Stimulated activated naive CD4-positive, alpha-beta T cell (primary cell): ENCODE results near the gene ZBTB17.

Experiments used
- DNase-seq, 6 experiments: peaks; one replicate each; lab custom pipeline; 2025; lab: John Stamatoyannopoulos, UW

ZBTB17 gene

DNA sequence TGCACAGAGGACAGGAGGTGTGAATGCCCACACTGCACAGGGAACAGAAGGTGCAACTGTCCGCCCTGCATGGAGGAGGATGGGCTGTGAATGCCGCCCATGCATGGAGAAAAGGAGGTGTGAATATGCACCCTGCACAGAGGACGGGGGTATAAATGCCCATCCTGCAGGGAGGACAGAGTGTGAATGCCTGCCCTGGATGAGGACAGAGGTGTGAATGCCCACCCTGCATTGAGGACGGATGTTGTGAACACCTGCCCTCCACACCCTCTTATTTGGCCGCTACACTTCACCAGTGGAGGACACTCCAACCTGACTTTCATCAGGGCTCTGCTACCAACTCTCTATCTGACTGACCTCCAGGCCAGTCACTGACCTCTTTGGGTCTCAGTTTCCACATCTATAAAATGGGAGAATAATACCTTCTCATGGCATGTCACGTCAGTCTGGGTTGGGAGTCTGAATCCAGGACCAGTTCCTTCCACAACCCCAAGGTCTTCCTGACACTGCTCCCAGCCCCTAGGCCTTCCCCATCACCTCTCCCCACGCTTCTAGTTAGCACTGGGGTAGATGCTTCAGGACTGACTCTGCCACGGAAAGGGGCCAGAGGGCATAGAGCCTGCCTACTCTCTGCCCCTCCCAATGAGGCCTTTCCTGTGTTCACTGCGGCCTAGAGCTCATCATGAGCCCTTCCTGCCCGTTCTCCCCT, 28.4 kb downstream of the ZBTB17 start:
- DNase-seq, result no peak

DNA sequence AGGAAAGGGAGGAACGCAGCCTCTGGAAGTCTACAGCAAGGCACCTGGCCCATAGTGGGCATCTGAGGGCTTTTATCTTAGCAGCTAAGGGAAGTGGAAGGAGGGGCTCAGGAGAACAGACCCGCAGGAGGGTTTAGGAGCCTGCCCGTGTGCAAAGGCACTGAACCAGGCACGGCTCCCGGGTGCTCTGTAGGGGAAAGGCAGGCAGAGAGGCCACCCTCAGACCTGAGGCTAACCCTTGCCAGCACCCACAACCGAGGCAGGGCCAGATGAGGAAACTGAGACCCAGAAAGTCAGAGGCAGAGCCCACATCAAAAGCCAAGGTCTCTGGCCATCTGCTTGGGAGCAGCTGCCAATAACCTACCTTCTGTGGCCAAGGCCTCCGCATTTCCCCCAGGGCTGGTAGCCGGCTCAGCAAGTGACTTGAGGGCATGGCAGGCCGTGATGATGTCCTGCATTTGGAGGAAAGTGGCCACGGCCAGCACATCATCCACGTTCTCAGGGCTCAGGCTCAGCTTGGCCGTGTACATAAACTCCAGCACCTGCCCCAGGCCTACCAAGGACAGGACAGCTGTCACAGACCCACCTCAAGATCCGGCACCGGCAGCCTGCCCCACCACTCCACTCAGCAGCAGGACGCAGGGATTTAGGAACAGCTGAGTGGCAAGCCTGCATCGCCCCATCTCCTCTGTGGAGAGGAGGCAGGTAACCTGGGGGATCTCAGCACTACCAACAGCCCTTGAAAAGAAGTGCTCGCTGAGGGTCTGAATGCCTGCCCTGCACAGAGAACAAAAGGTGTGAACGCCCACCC, 29.1 kb downstream of the ZBTB17 start:
- no peak for DNase-seq

DNA sequence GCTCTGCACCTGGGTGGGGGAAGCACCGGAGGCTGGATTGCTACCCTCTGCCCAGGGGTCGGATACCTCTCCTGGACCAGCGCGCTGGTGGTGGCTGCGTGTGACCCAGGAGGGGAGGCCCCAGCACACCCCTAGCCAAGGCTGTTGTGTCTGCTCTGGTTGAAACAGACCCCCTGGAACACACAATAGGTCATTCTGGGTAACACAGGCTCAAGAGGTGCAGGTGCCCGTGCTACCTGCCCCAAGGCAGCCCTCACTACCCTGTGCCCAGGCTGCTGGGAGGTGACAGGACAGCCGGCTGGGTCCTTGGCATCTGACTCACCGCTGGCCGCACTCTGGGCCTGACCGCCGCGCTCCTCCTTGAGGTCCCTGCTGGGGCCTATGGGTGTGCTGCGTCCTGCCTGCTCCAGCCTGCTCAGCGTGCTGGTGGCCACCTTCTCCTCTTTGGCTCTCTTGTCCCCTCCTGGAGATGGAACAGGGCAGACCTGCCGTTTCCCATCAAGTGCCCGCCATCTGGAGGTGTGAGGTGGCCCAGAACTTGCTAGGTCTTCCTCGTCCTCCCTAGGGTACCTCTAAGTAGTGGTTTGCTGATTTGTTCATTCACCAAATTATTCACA, 30.0 kb downstream of the ZBTB17 start:
- DNase-seq, result no peak

DNA sequence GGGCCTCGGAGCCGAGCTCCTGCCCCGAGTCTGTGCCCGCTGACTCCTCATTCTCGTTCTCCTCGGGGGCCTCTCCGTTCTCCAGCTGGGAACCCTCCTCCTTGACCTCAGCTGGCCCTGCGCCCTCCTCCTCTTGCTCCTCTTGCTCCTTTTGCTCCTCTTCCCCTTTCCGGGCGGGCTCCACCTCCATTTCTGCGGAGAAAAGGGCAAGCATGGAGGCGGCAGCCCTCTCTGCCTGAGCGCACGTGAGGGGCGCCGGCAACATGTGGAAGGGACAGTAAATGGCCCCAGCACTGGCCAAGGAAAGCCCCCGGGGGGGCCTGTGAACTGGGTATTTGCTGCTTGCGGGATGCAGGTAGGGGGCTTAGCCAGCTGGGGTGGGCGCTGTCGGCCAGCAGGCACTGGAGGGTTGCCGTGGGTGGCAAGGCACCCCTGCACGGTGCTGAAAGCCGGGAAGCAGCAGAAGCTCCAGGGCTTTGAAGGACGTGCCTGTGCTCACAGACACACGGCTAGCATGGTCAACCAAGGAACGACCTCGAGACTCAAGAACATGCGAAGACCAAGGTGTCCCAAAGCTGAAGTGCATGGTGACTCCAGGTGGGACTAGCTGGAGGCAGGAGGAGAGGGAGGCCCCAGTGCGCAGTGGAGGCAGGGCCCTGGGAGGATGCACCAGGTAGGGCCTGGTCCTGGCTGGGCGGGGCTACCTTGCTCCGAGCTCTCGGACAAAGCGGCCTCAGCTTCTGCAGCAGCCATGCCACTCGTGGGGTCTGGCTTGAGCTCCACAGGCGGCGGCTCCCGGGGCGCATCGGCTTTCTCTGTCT, 30.7 kb downstream of the ZBTB17 start:
- no peak for DNase-seq

DNA sequence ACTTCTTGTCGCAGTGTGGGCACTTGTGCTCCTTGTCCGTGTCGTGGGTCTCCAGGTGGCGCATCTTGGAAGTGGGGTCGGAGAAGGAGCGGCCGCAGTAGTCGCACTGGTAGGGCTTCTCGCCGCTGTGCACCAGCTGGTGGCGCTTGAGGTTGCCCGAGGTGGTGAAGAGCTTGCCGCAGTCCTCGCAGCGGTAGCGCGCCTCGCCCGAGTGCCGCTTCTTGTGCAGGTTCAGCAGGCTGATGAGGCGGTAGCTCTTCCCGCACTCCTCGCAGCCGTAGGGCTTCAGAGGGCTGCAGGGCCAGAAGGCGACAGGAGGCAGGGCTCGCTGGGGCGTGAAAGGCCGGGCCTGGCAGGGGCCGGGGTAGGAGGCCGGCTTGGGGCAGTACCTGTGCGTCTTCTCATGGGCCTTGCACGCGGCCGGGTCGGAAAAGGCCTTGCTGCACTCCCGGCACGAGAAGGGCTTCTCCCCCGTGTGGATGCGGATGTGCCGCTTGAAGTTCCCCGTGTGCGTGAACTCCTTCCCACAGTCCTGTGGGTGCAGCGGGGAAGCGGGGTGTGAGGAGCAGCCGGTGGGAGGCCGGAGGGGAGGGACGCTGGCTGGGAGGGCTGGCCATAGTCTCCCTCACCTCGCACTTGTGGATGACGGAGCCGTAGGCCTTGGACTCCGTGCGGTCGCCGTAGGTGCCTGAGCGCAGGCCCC, 31.4 kb downstream of the ZBTB17 start:
- DNase-seq, result no peak

DNA sequence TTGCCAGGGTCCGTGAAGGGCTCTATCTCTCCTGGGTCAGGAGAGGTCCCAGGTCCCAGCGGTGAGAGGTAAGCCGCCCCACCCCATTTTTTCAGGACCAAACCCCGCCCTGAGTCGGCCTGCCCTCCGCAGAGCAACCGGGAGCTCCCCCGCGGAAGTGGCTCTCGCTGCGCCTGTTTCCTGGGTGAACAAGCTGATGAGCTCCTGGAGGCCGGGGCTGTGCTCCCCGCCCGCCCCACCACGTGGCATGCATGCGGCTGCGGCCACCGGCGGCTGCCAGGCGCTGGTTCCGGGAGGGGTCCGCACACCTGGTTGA, 32.0 kb downstream of the ZBTB17 start:
- DNase-seq, result no peak

DNA sequence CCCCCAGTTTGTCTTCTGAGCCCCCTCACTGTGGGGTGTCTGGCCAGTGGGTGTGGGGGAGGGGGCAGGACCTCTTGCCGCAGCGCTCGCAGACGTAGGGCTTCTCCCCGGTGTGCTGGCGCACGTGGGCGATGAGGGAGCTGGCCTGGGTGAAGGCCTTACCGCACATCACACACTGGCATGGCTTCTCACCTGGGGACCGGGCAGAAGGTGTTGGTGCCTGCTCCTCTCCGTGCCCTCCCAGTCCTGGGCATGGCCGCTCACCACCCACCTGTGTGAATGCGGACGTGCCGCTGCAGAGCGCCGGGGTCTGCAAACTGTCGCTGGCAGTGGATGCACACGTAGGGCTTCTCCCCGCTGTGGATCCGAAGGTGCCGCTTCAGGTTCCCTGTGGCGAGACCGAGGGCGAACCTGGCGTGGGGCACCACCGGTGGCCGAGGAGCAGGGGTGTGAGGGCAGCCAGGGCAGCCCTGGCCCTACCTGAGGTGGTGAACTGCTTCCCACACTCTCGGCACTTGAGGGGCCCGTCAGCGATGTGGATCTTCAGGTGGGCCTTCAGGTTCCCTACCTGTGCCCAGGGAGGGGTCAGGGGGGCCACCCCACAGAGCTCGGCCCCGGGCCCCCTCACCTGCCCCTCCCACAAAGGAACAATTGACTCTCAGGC, 32.4 kb downstream of the ZBTB17 start:
- no peak for DNase-seq

DNA sequence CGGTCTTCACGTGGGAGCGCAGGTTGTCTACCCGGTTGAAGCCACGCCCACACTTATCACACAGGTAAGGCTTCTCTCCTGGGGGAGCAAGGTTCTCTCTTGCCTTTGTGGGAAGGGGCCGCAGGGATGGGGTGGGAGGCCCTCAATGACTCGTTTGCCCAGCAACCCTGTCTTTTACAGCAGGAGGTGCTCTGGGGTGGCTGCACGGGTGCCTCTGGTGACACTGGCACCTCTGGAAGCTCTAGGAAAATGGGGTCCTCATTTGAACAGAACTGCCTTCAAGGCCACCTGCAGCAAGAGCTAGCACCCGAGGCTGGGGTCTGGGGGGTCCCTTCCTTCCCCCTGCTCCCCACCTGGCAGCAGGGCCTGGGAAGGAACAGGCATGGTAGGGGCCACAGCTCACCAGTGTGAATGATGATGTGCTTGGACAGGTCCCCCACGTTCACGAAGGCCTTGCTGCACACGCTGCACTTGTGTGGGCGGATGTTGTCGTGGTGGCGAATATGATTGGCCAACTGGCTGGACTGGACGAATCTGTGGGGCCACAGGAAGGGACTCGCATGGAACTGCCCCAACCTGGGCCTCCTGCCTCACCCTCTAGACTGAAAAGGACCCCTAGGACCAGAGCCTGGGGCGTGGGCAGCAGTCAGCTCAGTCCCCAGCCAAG, 33.1 kb downstream of the ZBTB17 start:
- DNase-seq, result no peak

DNA sequence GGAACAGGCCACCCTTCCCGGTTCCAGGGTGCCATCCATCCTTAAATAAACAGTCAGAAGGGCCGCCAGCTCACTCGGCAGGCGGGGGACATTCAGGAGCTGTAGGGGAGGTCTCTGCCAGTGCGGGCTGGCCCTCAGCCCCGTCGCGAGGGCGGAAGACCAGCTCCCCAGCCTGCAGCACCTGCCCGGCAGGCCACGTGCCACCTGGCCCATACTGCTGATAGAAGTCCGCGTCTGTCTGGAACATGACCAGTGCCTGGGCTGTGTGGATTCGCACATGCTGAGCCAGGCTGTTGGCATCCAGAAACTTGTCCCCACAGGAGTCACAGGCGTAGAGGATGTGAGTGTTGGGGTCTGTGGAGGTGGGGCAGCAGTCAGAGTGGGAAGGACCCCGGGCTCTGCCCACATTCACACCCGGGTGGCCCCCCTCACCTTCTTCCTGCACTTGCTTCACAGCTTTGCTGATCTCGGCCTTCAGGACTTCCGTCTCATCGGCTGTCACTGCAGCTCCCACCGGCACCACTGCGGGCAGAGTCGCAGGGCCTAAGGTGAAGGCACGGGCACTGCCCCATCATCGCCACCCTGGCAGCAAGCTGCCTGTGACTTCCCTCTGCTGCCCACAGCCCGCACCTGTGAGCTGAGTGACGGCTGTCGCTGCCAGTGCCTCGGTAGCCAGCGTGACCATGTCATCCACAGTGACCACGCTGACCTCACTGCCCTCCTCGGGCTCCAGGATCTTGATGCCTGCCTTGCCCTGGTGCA, 33.8 kb downstream of the ZBTB17 start:
- DNase-seq, result no peak

DNA sequence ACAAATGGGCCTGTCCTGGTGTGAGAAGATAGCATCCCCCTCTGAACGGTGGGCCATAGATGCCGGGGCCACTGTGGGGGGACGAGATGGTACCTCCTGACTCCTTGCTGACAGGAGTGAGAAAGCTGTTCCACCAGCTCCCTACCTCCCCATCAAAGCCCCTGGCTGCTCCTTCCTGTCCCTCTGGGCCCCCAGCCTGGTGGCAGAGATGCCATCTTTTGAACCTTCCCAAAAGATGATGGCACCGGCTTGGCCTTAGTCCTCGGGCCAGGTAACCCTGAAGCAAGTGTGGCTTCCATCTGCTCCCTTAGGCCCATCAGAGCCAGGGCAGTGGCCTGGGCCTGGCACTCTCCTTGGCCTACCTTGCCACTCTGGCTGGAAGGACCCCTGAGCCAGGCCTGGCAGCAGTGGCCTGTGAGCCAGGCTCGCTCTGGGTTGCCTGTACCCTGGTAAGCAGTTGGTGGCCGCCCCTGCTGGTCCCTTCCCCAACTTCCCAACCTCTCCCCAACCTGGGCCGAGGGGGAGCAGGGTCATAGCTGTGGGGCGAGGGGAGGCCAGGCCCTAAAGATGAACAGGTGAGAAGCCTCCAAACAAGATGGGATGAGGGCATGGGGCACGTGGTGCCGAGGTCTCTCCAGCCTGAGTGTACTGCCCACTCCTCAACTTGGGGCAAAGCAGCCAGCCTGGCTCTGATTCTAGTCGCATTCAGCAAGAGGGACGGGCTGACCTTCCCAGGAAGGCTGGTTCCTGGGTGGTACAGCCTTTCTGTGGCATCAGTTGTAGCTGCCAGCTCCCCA, 34.7 kb downstream of the ZBTB17 start:
- DNase-seq, result no peak

DNA sequence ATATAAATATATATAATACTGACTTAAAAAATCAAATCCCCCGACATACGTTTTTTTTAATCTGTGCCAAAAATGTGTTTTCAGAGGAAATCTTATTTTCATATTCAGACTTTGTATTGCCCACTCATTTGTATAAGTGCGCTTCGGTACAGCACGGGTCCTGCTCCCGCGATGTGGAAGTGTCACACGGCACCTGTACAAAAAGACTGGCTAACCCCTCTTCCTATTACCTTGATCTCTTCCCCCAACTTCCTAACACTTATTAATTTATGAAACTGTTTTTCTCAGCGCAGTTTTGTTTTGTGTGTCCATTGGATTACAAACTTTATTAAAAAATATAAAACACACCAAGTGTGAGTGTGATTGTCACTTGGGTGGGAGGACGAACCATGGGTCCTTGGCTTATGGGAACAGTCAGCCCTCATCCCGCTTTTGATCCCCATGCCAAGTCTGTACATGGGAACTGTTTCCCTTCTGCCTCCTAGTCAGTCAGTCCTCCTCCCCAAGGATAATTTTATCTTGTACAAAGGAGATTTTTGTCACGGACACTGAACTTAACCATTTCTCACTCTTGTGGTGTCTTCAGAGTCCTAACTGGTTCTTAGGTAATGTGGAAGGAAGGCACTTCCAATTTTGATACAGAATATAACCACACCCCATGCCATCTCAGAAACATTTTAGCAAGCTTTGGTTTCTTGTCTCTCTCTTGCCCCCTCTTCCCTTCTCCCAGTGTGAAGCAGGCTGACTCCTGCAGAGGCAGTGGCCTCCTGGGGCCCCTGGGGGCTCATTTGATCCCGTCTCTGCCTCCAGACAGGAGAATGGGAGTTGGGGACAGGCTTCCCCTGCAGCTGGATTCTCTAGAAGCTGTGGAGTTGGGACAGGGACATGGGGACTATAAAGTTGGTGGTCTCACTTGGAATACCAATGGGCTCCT, 35.5 kb downstream of the ZBTB17 start:
- DNase-seq, result no peak

DNA sequence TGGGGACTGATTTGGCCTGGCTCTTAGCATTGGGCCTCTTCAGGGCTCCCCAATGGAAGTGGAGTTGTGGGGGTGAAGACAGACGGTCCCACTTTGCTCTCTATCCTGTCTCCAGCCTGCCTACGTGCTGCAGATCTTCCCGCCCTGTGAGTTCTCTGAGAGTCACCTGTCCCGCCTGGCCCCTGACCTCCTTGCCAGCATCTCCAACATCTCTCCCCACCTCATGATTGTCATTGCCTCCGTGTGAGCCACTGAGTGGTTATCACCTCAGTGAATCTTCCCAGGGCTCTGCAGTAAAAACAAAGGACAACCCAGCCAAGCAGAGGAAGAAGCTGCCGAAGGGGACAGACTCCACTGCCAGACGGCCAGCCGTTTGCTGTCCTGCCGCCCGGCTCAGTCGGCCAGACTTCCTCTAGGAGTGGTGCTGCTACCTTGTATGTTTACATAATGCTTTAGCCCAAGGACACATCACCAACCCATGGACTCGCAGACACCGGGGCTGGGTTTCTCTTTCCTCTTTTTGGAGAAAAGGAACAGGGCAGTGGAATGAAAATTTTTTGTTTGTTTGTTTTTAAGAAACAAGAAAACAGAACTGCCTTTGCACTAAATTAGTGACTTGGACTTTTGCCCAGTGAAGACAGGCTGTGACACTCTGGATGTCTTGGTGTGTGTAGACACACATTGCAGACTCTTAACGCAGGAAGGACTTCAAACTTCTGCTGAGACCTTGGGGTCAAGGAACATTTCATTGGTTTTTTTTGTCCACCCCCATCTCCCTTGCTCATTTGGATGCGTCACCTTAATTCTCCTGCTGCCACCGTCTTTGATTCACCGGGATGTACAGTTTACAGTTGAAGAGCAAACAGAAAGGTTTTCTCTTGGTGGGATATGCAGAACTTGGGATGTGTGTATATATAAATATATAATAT, 36.5 kb downstream of the ZBTB17 start:
- DNase-seq, result no peak

DNA sequence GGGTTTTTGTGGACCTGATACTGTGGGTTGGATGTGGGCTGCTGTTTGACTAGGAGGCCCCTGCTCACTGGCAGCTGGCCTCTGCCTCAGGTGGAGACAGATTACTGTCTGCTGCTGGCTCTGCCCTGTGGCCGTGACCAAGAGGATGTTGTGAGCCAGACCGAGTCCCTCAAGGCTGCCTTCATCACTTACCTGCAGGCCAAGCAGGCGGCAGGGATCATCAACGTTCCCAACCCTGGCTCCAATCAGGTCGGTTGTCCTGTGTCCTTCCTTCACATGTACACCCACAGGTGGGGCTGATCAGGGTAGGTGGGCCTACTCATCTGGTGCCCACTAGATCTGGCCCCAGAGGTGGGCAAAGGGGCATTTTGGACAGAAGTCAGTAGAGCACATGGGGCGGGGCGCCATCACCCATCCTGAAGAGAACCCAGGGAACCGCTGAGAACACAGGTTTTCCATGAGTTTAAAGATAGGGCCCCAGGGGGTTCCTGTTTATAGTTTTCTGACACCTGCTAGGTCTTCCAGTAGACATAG, 37.2 kb downstream of the ZBTB17 start:
- DNase-seq, result no peak

DNA sequence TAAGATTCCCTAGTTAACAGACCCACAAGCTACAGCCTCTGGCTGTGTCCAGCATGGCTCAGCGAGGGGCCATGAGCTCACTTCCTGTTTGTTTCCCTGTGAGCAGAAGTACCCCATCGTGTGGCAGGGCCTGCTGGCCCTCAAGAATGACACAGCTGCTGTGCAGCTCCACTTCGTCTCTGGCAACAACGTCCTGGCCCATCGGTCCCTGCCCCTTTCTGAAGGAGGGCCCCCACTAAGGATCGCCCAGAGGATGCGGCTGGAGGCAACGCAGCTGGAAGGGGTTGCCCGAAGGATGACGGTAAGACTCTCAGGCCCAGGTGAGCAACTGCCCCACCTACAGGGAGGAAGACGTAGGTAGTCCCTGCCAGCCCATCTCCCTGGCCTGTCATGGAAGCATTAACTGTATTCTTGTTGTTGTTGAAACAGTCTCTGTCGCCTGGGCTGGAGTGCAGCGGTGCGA, 38.2 kb downstream of the ZBTB17 start:
- DNase-seq, result no peak

DNA sequence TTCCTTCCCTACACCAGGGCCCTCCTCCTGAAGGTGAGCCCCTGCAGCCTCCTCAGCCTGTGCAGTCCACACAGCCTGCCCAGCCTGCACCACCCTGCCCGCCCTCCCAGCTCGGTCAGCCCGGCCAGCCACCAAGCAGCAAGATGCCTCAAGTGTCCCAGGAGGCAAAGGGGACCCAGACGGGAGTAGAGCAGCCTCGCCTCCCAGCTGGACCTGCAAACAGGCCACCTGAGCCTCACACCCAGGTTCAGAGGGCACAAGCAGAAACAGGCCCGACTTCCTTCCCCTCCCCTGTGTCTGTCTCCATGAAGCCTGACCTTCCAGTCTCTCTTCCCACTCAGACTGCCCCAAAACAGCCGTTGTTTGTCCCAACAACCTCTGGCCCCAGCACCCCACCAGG, 38.8 kb downstream of the ZBTB17 start:
- DNase-seq, result no peak

DNA sequence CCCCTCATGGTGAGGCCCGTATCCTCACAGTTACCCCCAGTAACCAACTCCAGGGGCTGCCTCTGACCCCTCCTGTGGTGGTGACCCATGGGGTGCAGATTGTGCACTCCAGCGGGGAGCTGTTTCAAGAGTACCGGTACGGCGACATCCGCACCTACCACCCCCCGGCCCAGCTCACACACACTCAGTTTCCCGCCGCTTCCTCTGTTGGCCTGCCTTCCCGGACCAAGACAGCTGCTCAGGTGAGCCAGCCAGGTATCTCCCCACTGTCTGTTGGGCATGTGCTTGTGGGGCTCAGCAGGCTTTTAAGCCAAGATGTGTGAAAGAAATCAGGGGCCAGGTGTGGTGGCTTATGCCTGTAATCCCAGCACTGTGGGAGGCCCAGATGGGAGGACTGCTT, 39.9 kb downstream of the ZBTB17 start:
- no peak for DNase-seq
